ENCODE measurements around the gene CXCL16. TPM values are rescaled to one million over a fixed set of nuclear protein-coding genes. Genes with fewer than 3 reads are reported as not detected.

The CXCL16 gene
- total and polyA plus RNA-seq, 2 of the 13 experiments (the other 11 are each of a cell fraction or from before 2014, with no cell fraction given): 9.4 to 101 TPM

- TF ChIP-seq POGK (CRISPR knock-in tag; conservative IDR thresholded peaks at IDR 0.05) (peak; percentile 61; the same call in 1 of the 2 replicates), ZNF672 (CRISPR knock-in tag; IDR thresholded peaks at IDR 0.05) (no peak), STAG1 (CRISPR knock-in tag; IDR thresholded peaks at IDR 0.05) (peak; percentile 53), ZNF563 (CRISPR knock-in tag; IDR thresholded peaks at IDR 0.05) (no peak), KLF11 (CRISPR knock-in tag; IDR thresholded peaks at IDR 0.05) (0 out of 2 replicates have a peak, but pooled peaks have one; percentile 37), ZNF225 (CRISPR knock-in tag; IDR thresholded peaks at IDR 0.05) (no peak), KDM5A (IDR thresholded peaks at IDR 0.05; ENCODE audit: borderline replicate concordance, low read length) (no peak), ZEB1 (IDR thresholded peaks at IDR 0.05; ENCODE audit: insufficient replicate concordance, low read depth) (no peak), SPEN (CRISPR knock-in tag; IDR thresholded peaks at IDR 0.05; ENCODE audit: low read depth) (peak; percentile 79; the same call in 1 of the 2 replicates), GABPB1 (CRISPR knock-in tag; IDR thresholded peaks at IDR 0.05) (peak; percentile 68), ZXDC (CRISPR knock-in tag; IDR thresholded peaks at IDR 0.05) (no peak), HHEX (CRISPR knock-in tag; IDR thresholded peaks at IDR 0.05) (no peak)
- TF ChIP-seq, protein P1, sequence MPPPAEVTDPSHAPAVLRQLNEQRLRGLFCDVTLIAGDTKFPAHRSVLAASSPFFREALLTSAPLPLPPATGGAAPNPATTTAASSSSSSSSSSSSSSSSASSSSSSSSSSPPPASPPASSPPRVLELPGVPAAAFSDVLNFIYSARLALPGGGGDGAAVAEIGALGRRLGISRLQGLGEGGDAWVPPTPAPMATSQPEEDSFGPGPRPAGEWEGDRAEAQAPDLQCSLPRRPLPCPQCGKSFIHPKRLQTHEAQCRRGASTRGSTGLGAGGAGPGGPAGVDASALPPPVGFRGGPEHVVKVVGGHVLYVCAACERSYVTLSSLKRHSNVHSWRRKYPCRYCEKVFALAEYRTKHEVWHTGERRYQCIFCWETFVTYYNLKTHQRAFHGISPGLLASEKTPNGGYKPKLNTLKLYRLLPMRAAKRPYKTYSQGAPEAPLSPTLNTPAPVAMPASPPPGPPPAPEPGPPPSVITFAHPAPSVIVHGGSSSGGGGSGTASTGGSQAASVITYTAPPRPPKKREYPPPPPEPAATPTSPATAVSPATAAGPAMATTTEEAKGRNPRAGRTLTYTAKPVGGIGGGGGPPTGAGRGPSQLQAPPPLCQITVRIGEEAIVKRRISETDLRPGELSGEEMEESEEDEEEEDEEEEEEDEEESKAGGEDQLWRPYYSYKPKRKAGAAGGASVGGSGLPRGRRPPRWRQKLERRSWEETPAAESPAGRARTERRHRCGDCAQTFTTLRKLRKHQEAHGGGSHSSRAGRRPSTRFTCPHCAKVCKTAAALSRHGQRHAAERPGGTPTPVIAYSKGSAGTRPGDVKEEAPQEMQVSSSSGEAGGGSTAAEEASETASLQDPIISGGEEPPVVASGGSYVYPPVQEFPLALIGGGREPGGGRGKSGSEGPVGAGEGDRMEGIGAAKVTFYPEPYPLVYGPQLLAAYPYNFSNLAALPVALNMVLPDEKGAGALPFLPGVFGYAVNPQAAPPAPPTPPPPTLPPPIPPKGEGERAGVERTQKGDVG (CRISPR knock-in tag; IDR thresholded peaks at IDR 0.05; ENCODE audit: borderline replicate concordance): no peak
- TF ChIP-seq, protein P2, sequence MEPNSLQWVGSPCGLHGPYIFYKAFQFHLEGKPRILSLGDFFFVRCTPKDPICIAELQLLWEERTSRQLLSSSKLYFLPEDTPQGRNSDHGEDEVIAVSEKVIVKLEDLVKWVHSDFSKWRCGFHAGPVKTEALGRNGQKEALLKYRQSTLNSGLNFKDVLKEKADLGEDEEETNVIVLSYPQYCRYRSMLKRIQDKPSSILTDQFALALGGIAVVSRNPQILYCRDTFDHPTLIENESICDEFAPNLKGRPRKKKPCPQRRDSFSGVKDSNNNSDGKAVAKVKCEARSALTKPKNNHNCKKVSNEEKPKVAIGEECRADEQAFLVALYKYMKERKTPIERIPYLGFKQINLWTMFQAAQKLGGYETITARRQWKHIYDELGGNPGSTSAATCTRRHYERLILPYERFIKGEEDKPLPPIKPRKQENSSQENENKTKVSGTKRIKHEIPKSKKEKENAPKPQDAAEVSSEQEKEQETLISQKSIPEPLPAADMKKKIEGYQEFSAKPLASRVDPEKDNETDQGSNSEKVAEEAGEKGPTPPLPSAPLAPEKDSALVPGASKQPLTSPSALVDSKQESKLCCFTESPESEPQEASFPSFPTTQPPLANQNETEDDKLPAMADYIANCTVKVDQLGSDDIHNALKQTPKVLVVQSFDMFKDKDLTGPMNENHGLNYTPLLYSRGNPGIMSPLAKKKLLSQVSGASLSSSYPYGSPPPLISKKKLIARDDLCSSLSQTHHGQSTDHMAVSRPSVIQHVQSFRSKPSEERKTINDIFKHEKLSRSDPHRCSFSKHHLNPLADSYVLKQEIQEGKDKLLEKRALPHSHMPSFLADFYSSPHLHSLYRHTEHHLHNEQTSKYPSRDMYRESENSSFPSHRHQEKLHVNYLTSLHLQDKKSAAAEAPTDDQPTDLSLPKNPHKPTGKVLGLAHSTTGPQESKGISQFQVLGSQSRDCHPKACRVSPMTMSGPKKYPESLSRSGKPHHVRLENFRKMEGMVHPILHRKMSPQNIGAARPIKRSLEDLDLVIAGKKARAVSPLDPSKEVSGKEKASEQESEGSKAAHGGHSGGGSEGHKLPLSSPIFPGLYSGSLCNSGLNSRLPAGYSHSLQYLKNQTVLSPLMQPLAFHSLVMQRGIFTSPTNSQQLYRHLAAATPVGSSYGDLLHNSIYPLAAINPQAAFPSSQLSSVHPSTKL (CRISPR knock-in tag; IDR thresholded peaks at IDR 0.05): no peak
- TF ChIP-seq, protein P3, sequence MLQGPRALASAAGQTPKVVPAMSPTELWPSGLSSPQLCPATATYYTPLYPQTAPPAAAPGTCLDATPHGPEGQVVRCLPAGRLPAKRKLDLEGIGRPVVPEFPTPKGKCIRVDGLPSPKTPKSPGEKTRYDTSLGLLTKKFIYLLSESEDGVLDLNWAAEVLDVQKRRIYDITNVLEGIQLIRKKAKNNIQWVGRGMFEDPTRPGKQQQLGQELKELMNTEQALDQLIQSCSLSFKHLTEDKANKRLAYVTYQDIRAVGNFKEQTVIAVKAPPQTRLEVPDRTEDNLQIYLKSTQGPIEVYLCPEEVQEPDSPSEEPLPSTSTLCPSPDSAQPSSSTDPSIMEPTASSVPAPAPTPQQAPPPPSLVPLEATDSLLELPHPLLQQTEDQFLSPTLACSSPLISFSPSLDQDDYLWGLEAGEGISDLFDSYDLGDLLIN (CRISPR knock-in tag; IDR thresholded peaks at IDR 0.05; ENCODE audit: borderline replicate concordance): no peak
These were observed 49.3 kb upstream of the CXCL16 start, which contains the start of gene GLTPD2 (continued) for GRCh38 chr17:4788807-4789700.

All from HepG2 (cell line).